ENCODE data around the gene HP. TPM values are rescaled to one million over a fixed set of nuclear protein-coding genes. Genes with fewer than 3 reads are reported as not detected.

Gene HP
- total RNA-seq, 4 donors from 2014 or later = 2.9 to 3.4 TPM; not detected in 2

DNA sequence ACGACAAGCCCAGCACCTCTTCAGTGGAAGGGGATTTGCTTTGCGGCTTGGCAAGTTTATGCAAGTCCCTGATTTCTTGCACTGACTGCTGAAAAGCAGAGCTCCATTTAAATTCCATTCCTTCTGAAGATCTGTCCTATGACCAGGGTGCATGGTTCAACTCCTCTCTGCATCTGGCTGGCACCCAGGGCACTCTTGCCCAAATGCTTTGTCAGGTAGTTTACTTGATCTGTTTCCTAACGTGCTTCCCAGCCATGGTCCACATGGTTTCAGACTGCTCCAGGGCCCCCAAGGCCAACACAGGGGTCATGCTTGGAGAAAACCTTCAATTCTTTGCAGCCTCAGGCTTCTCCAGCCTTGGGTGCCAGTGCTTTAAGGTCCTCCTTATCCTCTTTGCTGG lies 11.2 kb upstream of the HP start:
- Histone ChIP-seq H3K4me1 (no peaks in the 10 kb centered on the region), H3K4me3 (no peak overlapping the region), H3K27ac (no peak overlapping the region), H3K9me3 (no peaks in the 10 kb centered on the region), H3K36me3 (peaks cover 0 to 48% of the 10 kb centered on the region in 2 donors), H3K27me3 (no peaks in the 10 kb centered on the region)
- no peak for ATAC-seq
- 77 to 100% methylated on average over 2 of the region's 3 CpGs for WGBS, 2 donors (ENCODE audit: low coverage in 1 of 2)
- TF ChIP-seq, protein P1, sequence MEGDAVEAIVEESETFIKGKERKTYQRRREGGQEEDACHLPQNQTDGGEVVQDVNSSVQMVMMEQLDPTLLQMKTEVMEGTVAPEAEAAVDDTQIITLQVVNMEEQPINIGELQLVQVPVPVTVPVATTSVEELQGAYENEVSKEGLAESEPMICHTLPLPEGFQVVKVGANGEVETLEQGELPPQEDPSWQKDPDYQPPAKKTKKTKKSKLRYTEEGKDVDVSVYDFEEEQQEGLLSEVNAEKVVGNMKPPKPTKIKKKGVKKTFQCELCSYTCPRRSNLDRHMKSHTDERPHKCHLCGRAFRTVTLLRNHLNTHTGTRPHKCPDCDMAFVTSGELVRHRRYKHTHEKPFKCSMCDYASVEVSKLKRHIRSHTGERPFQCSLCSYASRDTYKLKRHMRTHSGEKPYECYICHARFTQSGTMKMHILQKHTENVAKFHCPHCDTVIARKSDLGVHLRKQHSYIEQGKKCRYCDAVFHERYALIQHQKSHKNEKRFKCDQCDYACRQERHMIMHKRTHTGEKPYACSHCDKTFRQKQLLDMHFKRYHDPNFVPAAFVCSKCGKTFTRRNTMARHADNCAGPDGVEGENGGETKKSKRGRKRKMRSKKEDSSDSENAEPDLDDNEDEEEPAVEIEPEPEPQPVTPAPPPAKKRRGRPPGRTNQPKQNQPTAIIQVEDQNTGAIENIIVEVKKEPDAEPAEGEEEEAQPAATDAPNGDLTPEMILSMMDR (IDR thresholded peaks at IDR 0.05) = no peak
- TF ChIP-seq EP300 (IDR thresholded peaks at IDR 0.05) (no peak), POLR2AphosphoS5 (IDR thresholded peaks at IDR 0.05) (no peak), POLR2A (IDR thresholded peaks at IDR 0.05) (no peak)

DNA sequence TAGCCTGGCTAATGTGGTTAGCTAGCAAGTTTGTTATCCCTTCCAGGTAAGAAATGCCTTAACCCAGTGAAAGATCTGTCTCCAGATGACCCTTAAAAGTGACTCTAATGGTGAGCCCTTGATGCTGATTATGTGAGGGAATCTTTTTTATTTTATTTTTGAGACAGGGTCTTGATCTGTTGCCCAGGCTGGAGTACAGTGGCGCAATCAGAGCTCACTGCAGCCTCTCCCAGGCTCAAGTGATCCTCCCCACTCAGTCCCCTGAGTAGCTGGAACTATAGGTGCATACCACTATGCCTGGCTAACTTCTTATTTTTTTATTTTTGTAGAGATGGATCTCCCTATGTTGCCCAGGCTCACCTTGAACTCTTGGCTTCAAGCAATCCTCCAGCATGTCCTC lies 10.8 kb upstream of the HP start:
- Histone ChIP-seq H3K9me3 (no peaks in the 10 kb centered on the region), H3K27me3 (no peaks in the 10 kb centered on the region), H3K36me3 (peaks cover 0 to 46% of the 10 kb centered on the region in 2 donors), H3K4me1 (no peaks in the 10 kb centered on the region), H3K4me3 (no peak overlapping the region), H3K27ac (no peak overlapping the region)
- WGBS, 2 donors (ENCODE audit: low coverage in 1 of 2) = 100% methylated on average over 1 of the region's 1 CpG
- no peak for ATAC-seq
- no peak for TF ChIP-seq POLR2AphosphoS5 (IDR thresholded peaks at IDR 0.05)
- no peak for TF ChIP-seq EP300 (IDR thresholded peaks at IDR 0.05)
- TF ChIP-seq, protein P1 (IDR thresholded peaks at IDR 0.05) = no peak
- TF ChIP-seq POLR2A (IDR thresholded peaks at IDR 0.05) = no peak

DNA sequence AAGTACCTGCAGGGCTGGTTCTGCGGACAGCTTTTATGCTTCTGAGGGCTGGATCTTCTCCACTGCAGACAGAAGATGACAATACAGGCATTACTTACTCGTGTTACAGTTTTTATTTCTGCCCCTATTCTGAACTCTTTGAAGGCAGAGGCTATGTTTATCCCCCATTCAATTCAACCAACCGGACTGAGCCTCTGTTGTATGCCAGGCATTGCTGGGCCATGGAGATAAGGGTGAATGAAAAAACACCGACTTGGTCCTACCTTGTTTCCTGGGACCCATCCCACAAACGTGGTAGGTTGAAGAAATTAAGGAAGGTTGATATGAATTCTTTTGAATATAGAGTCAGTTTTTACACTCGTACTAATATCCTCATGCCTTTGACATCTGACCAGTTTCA lies 10.0 kb upstream of the HP start:
- Histone ChIP-seq H3K27ac (no peak overlapping the region), H3K4me1 (no peaks in the 10 kb centered on the region), H3K4me3 (no peak overlapping the region), H3K9me3 (peaks cover 0 to 4% (median 0%) of the 10 kb centered on the region in 3 donors), H3K27me3 (no peaks in the 10 kb centered on the region), H3K36me3 (peaks cover 0 to 43% of the 10 kb centered on the region in 2 donors)
- no peak for ATAC-seq
- 51 to 66% methylated on average over 4 to 6 of the region's 6 CpGs for WGBS, 2 donors (ENCODE audit: low coverage in 1 of 2)
- TF ChIP-seq, protein P1 (IDR thresholded peaks at IDR 0.05) = no peak
- TF ChIP-seq POLR2AphosphoS5 (IDR thresholded peaks at IDR 0.05) = no peak
- TF ChIP-seq EP300 (IDR thresholded peaks at IDR 0.05) = no peak
- TF ChIP-seq POLR2A (IDR thresholded peaks at IDR 0.05) = no peak

DNA sequence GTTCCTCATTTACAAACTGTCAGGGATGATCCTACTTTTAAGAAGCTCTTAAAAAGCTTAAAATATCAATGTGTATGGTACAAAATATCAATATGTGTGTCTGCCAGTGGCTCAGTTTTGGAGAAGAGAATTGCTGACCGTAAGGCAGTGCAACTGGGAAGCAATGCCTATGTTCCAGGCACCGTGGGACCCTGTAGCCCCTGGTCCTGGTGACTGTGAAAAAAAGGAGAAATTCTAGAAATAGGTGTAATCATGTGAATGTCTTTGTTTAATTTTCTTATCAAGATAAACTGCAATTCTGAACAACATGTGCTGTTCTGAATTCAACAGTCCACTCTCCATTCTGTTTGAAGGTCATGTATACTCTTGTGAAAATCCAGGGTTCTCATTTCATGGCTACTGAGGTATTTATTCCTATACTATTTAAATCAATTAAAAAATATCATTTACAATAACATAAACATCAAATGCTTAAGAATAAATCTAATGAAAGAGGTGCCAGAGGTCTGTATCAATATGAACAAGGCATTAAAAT lies 9.4 kb upstream of the HP start:
- 63 to 90% methylated on average over 2 of the region's 2 CpGs for WGBS, 2 donors (ENCODE audit: low coverage in 1 of 2)
- H3K4me3 ChIP-seq = no peak overlapping the region
- peaks cover 0 to 4% (median 0%) of the 10 kb centered on the region in 3 donors for H3K9me3 ChIP-seq

DNA sequence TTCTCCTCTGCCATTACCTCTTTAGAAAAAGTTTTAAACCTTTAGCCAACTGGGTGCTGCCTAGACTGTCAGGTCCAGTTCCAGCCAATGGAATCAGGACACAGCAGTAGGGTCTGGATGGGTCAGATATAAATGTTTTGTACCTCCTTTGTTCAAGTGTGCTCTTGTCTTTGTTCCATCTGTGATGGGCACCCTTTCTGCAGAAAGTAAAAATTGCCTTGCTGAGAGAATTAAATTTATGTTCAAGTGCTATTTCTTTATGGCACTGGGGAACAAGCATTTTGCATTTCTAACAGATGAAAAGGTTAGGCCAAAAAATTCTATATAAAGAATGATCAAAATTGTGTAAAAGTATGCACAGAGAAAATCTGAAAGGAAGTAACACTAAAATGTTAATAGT lies 5.2 kb upstream of the HP start:
- H3K9me3 ChIP-seq = peaks cover 0 to 4% (median 0%) of the 10 kb centered on the region in 3 donors
- H3K27me3 ChIP-seq = no peaks in the 10 kb centered on the region
- H3K27ac ChIP-seq = no peak overlapping the region
- H3K4me3 ChIP-seq = no peak overlapping the region
- peaks cover 0 to 12% of the 10 kb centered on the region in 2 donors for H3K36me3 ChIP-seq
- no peaks in the 10 kb centered on the region for H3K4me1 ChIP-seq
- TF ChIP-seq POLR2AphosphoS5 (IDR thresholded peaks at IDR 0.05) (no peak), EP300 (IDR thresholded peaks at IDR 0.05) (no peak), POLR2A (IDR thresholded peaks at IDR 0.05) (no peak)
- TF ChIP-seq, protein P1 (IDR thresholded peaks at IDR 0.05) = no peak
- ATAC-seq = no peak

More for the DNA sequence above, 9.4 kb upstream of the HP start:
- Histone ChIP-seq H3K4me1 (no peaks in the 10 kb centered on the region), H3K36me3 (peaks cover 0 to 40% of the 10 kb centered on the region in 2 donors), H3K27me3 (no peaks in the 10 kb centered on the region), H3K27ac (no peak overlapping the region)
- ATAC-seq = no peak
- TF ChIP-seq, protein P1 (IDR thresholded peaks at IDR 0.05) = no peak
- no peak for TF ChIP-seq EP300 (IDR thresholded peaks at IDR 0.05)
